COLO668 (cell line): Measurements from ENCODE around the gene MAPK14.

ENCODE experiments used
- DNase-seq: peaks from one replicate; lab custom pipeline; 2025; ENCODE audit not compliant: unreplicated experiment; lab: John Stamatoyannopoulos, UW

Gene MAPK14

DNA sequence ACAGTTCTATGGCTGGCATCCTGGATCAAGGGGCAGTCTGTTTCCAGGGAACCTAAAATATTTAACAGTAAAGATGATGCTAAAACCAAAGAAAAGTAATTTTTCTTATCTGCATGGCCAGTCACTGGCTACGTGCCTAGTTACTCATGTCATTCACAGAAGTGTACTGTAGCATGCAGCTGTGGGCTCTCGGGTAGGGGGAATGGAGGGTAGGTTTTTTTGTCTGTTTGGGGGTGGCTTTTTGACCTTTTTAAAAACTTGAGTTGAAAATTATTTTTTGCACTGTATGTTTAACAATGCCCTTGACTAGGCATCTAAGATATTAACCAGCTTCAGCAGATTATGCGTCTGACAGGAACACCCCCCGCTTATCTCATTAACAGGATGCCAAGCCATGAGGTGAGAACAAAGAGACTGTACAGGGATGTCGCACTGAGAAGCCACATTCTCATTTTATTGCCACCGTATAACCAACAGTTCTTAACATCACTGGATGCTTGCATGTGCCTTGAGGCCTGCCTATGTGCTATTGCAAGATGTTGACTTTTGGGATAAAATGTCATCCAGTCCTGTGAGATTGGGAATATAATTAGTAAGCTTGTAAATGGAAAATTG is 72.4 kb downstream of the MAPK14 start:
- DNase-seq, result no peak

- DNase-seq, result no peak
These were observed 74.1 kb downstream of the MAPK14 start for GRCh38 chr6:36101691-36102090.

- DNase-seq, result no peak
These were observed 75.2 kb downstream of the MAPK14 start for GRCh38 chr6:36102853-36103252.

DNA sequence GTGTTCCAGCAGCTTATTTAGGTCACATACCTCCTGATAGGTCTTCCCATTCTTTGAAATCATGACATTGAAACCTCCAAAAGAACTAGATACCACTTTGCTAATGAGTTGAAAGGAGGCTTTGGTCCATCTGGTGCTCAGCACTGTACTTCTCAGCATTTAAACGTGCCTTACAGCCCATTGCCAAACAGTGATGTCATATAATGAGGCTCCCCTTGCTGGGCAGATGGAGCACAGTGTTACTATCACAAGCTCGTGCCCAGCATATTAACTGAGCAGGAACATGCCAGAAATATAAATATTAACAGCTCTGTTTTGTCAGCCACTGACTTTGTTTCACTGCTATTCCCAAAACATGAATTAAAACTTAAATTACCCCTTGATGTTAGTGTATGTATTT is 77.2 kb downstream of the MAPK14 start:
- no peak for DNase-seq

- DNase-seq, result no peak
These were observed 81.5 kb downstream of the MAPK14 start for GRCh38 chr6:36109092-36109491.

DNA sequence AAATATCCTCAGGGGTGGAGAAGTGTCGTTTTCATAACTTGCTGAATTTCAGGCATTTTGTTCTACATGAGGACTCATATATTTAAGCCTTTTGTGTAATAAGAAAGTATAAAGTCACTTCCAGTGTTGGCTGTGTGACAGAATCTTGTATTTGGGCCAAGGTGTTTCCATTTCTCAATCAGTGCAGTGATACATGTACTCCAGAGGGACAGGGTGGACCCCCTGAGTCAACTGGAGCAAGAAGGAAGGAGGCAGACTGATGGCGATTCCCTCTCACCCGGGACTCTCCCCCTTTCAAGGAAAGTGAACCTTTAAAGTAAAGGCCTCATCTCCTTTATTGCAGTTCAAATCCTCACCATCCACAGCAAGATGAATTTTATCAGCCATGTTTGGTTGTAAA is 82.4 kb downstream of the MAPK14 start:
- DNase-seq, result no peak

DNA sequence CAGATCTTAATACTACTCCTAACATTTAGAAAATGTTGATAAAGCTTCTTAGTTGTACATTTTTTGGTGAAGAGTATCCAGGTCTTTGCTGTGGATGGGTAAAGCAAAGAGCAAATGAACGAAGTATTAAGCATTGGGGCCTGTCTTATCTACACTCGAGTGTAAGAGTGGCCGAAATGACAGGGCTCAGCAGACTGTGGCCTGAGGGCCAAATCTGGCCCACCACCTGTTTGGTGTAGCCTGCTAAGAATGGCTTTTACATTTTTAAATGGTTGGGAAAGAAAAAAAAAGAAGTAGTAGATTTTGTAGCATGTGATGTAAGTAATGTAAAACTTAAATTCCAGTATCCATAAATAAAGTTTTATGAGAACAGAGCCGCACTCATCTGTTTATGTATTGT is 83.3 kb downstream of the MAPK14 start:
- no peak for DNase-seq

DNA sequence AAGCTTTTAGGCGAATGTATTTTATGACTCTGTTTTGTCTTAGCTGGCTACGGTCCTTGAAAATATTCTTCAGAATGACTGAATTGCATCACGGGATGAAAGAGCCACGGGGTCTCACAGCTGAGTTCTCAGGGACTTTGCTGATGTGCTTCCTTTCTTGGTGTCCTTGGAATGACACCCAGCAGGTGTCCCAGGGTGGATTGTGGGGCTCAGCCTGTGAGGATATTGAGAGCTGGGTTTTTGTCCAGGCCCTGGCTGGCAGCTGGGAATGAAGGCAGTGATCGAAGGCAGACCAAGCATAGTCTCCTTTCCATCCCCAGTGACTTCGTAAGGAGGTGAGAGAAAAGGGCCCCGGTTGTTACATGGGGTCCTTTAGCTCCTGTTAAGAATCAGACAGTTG is 83.9 kb downstream of the MAPK14 start:
- no peak for DNase-seq

- no peak for DNase-seq
These were observed 85.4 kb downstream of the MAPK14 start for GRCh38 chr6:36113049-36113448.

- DNase-seq, result no peak
These were observed 86.1 kb downstream of the MAPK14 start for GRCh38 chr6:36113703-36114102.

DNA sequence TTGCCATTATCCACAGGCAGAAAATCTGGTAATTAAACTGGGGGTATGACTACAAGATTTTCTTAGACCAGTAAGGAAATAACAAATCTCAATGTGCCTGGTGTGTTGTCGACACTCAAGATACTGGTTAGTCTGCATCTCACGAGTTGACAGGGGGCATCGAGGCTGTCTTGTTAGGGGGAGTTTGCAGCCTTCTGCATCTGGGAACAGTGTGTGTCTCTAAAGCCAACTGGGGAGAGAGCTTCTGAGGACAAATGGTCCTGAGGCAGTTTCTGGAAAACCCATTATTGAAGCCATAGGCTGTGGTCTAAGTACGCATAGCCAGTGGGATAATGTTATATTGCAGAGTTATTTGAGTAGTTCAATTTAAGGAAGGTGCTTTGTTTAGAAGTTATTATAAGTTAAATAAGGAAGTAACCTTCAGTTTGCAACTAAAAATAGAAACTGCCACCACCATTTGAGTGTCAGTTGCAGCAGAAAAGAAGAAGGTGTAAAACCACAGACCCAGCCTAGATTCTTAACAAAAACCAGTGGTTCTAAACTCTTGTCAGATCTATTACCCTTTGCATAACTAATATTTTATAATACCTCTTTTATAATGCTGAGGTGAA is 87.3 kb downstream of the MAPK14 start:
- no peak for DNase-seq

- no peak for DNase-seq
These were observed 87.8 kb downstream of the MAPK14 start for GRCh38 chr6:36115412-36115811.

- no peak for DNase-seq
These were observed 88.7 kb downstream of the MAPK14 start for GRCh38 chr6:36116066-36116864.

DNA sequence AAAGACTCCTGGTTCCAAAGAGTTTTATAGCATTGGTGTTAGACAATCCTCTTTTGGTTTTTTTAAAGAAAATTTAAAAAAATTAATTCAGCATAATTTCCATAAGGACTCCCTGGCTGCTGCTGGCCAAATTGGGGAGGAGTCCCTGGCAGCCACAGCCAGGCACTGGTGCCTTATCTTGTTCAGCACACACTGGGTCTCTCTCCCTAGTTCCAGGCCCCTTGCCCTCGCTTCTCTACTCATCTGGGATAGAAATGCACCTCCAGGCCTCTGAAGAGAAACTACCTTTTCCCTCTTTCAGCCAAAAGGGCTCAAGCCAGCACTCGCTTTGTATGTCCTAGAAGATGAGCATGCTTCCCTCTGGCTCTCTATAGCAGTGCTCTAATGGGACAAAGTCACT is 89.3 kb downstream of the MAPK14 start:
- no peak for DNase-seq

DNA sequence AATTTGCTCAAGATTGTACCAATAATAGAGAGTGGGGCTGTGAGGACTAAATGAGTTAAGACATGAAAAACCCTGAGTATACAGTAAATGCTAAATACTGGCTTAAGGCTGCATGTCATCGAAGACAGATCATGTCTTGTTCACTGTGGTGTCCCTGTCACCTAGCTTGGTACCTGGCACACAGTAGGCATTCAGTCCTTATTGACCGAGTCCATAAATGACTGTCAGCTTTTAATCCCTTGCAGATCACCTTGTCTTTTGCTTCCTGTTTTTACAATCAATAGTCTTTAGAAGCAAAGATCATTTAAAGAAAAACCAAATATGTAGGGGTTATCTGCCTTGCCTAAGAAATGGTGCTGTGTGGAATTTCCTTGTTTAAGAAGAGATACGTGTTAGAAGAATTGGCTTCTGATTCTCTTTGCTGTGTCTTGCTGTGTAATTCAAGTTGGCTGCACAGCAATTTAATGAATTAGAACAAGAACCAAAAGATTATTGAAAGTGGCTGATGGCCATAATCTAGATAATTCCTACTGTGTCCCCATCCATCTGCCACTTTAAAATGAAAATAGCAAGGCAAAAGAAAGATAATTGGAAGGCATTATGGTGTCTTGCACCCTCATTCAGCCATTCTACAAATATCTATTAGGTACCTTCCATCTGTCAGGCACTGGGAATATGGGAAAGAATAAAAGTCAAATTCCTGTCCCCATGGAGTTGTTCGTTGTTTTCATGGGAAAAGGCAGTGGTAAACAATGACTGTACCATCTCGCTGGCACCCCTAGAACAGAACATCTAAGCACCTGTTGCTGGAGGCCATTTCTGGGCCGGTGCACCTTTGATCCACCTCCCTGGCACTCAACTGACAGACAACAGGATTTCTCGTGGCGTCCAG is 90.3 kb downstream of the MAPK14 start:
- DNase-seq, result no peak

- no peak for DNase-seq
These were observed 91.0 kb downstream of the MAPK14 start for GRCh38 chr6:36118550-36119107.

GRCh38 chr6:36119209-36119608 is 91.6 kb downstream of the MAPK14 start:
- DNase-seq, result no peak

DNA sequence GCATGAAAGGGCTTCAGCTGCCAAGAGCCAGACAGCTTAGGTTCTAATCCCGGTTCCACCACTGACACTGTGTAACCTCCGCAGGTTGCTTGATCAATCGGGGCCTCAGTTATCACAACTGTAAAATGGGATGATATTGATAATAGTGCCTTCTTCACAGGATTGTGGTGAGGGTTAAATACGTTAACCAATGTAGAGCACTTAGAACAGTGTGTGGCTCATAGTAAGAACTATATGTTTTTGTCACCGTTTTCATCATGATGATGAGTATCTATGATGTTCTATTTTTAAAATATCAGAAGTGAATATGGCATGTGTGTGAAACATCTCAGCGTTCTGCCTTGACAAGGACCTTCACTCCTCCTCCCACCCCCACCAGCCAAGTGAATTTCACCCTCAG is 92.4 kb downstream of the MAPK14 start:
- no peak for DNase-seq

- no peak for DNase-seq
These were observed 92.9 kb downstream of the MAPK14 start for GRCh38 chr6:36120539-36120938.

- DNase-seq, result no peak
These were observed 93.6 kb downstream of the MAPK14 start for GRCh38 chr6:36120979-36121786.
